ENCODE results near the gene TRIM71.
A peak's percentile ranks its signal among the peaks of the same experiment; 100 is the strongest.

TRIM71 gene

DNA sequence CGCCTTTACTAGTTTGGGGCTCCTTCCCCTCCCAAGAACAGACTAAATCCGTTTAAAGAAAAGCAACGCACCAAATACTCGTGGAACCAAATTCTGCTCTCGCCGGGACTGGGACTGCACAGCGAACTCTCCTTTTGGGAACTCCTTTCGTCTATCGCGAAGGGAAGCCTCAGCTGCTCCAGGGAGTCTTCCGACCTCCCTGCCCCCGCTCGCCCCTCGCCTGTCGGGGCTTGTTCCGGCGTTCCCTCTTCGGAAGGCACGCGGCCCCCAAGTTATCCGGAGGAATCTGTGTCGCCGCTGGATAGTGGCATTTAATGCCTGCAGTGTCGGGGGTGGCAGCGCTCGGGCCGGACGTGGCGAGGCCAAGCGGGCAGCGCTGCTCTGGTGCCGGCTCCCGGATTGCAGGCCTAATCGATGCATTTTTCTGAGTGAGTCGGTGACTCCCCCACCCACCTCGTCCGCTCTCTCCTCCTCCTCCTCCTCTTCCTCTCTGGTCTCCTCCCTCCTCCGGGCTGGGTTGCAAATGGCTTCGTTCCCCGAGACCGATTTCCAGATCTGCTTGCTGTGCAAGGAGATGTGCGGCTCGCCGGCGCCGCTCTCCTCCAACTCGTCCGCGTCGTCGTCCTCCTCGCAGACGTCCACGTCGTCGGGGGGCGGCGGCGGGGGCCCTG is at the start of gene TRIM71:
Gene TRIM71 (plus strand): TSS at position 440 of the 671 bp plus-strand sequence. CDS start 84 bp downstream, at position 524.
- no peak within 1 kb of the TSS; the same call in 1 of the 2 replicates for H3K27ac ChIP-seq (ENCODE audit: extremely low read depth, low read depth, low read length)
- H3K36me3 ChIP-seq (ENCODE audit: control insufficient read depth in 2 of 2, insufficient read depth in 1 of 2, low read length in 2 of 2) = peaks cover 0 to 20% of the 10 kb centered on the region in 2 experiments; a peak in 1 of 3 replicates
- H3K4me3 ChIP-seq (ENCODE audit: low read depth, low read length) = peak within 1 kb of the TSS; percentile 35
- H3K9me3 ChIP-seq (ENCODE audit: control insufficient read depth, insufficient read depth, low read depth, low read length) = no peaks in the 10 kb centered on the region
- H3K4me1 ChIP-seq (ENCODE audit: control insufficient read depth, insufficient read depth, low read length) = no peaks in the 10 kb centered on the region
- POLR2A ChIA-PET = no interaction called here
- TF ChIP-seq ZNF791 (tag by site-specific recombination; IDR thresholded peaks at IDR 0.05) (no peak), ZNF660 (tag by site-specific recombination; IDR thresholded peaks at IDR 0.05) (no peak), ZNF169 (tag by site-specific recombination; IDR thresholded peaks at IDR 0.05) (no peak), ZNF654 (tag by site-specific recombination; IDR thresholded peaks at IDR 0.05; ENCODE audit: low read depth) (no peak), ZNF768 (tag by site-specific recombination; IDR thresholded peaks at IDR 0.05) (no peak), MYNN (tag by site-specific recombination; IDR thresholded peaks at IDR 0.05; ENCODE audit: borderline replicate concordance) (no peak), FEZF1 (tag by site-specific recombination; IDR thresholded peaks at IDR 0.05) (no peak), ZNF155 (tag by site-specific recombination; IDR thresholded peaks at IDR 0.05) (no peak), ZNF248 (tag by site-specific recombination; IDR thresholded peaks at IDR 0.05) (no peak), ZNF114 (tag by site-specific recombination; IDR thresholded peaks at IDR 0.05) (no peak)
- TF ChIP-seq, protein P1, sequence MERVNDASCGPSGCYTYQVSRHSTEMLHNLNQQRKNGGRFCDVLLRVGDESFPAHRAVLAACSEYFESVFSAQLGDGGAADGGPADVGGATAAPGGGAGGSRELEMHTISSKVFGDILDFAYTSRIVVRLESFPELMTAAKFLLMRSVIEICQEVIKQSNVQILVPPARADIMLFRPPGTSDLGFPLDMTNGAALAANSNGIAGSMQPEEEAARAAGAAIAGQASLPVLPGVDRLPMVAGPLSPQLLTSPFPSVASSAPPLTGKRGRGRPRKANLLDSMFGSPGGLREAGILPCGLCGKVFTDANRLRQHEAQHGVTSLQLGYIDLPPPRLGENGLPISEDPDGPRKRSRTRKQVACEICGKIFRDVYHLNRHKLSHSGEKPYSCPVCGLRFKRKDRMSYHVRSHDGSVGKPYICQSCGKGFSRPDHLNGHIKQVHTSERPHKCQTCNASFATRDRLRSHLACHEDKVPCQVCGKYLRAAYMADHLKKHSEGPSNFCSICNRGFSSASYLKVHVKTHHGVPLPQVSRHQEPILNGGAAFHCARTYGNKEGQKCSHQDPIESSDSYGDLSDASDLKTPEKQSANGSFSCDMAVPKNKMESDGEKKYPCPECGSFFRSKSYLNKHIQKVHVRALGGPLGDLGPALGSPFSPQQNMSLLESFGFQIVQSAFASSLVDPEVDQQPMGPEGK (tag by site-specific recombination; IDR thresholded peaks at IDR 0.05) = no peak
- CTCF ChIA-PET = no interaction called here

DNA sequence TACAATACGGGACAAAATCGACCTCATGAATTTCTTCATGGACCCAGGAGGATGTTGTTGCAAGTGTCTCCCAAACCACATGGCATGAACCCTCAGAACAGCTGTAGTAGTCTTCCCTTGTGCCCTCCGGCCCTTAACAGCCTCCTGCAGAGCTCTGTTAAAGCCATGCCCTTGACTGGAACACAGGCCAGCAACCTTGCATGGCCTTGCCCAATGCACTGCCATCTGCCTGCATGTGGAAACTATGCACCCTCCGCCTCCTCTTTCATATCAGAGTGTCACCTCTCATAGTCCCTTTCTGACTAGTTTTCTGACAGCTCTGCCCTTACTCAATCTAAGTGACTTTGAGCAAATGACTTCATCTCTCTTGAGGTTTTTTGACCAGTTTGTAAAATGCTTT is 39.4 kb upstream of the TRIM71 start:
- Histone ChIP-seq H3K36me3 (ENCODE audit: control insufficient read depth in 2 of 2, insufficient read depth in 1 of 2, low read length in 2 of 2) (peaks cover 0 to 28% of the 10 kb centered on the region in 2 experiments; a peak in 2 of 3 replicates), H3K4me3 (ENCODE audit: low read depth, low read length) (no peak overlapping the region), H3K4me1 (ENCODE audit: control insufficient read depth, insufficient read depth, low read length) (no peaks in the 10 kb centered on the region), H3K9me3 (ENCODE audit: control insufficient read depth, insufficient read depth, low read depth, low read length) (no peaks in the 10 kb centered on the region), H3K27ac (ENCODE audit: extremely low read depth, low read depth, low read length) (no peak overlapping the region)
- TF ChIP-seq ZNF391 (tag by site-specific recombination; IDR thresholded peaks at IDR 0.05; ENCODE audit: borderline replicate concordance, low read depth) (no peak), ZNF157 (tag by site-specific recombination; IDR thresholded peaks at IDR 0.05) (no peak), ZBTB7A (tag by site-specific recombination; IDR thresholded peaks at IDR 0.05; ENCODE audit: low read depth) (no peak), ZNF707 (tag by site-specific recombination; IDR thresholded peaks at IDR 0.05) (no peak), ZNF416 (tag by site-specific recombination; IDR thresholded peaks at IDR 0.05) (no peak), HOXA7 (CRISPR knock-in tag; IDR thresholded peaks at IDR 0.05; ENCODE audit: borderline replicate concordance) (no peak), ZNF37A (tag by site-specific recombination; IDR thresholded peaks at IDR 0.05) (no peak), ZFP37 (tag by site-specific recombination; IDR thresholded peaks at IDR 0.05) (no peak)
- TF ChIP-seq, protein P2, sequence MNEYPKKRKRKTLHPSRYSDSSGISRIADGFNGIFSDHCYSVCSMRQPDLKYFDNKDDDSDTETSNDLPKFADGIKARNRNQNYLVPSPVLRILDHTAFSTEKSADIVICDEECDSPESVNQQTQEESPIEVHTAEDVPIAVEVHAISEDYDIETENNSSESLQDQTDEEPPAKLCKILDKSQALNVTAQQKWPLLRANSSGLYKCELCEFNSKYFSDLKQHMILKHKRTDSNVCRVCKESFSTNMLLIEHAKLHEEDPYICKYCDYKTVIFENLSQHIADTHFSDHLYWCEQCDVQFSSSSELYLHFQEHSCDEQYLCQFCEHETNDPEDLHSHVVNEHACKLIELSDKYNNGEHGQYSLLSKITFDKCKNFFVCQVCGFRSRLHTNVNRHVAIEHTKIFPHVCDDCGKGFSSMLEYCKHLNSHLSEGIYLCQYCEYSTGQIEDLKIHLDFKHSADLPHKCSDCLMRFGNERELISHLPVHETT (tag by site-specific recombination; IDR thresholded peaks at IDR 0.05) = no peak
- ChIA-PET POLR2A (interaction anchor here (1.3 kb wide), 1 partner anchor 10 kb away, joined by 3 read pairs; no protein-coding TSS in a partner anchor), CTCF (interaction anchor here (1.6 kb wide), 1 partner anchor 45 kb away, joined by 3 read pairs; no protein-coding TSS in a partner anchor)
